CMK (cell line): ENCODE results near the gene EHF.

ENCODE experiments used
- DNase-seq: peaks from one replicate; pipeline ENCODE4 v3.0.0-alpha.2; 2010; ENCODE audit warnings: low read depth

EHF gene

GRCh38 chr11:34625576-34625975 lies 4.7 kb downstream of the EHF start:
- DNase-seq, result no peak

- no peak for DNase-seq
These were observed 5.5 kb downstream of the EHF start for GRCh38 chr11:34626393-34626792.

DNA sequence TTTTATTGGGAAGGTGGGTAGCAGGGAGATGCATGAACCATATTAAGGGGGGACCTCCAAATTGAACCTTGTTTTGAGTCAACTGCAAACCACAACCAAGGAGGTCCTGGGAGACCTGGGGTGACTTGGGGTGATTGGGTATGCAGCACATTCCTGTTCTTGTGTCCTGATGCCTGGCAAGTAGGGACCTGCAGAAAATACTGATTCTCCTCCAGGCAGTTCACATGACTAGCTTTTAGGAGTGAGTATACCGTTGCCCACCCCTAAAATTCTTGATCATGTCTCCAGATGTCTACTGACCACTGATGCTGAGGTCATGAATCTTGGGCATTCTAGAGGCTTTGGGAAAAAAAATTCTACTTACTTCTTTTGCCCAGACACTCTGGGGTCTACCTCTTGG lies 6.3 kb downstream of the EHF start:
- no peak for DNase-seq

GRCh38 chr11:34629711-34630110 lies 8.8 kb downstream of the EHF start:
- no peak for DNase-seq

- DNase-seq, result no peak
These were observed 9.7 kb downstream of the EHF start for GRCh38 chr11:34630544-34630943.

- no peak for DNase-seq
These were observed 10.4 kb downstream of the EHF start for GRCh38 chr11:34631297-34631696.

GRCh38 chr11:34631737-34632104 lies 10.8 kb downstream of the EHF start:
- no peak for DNase-seq

DNA sequence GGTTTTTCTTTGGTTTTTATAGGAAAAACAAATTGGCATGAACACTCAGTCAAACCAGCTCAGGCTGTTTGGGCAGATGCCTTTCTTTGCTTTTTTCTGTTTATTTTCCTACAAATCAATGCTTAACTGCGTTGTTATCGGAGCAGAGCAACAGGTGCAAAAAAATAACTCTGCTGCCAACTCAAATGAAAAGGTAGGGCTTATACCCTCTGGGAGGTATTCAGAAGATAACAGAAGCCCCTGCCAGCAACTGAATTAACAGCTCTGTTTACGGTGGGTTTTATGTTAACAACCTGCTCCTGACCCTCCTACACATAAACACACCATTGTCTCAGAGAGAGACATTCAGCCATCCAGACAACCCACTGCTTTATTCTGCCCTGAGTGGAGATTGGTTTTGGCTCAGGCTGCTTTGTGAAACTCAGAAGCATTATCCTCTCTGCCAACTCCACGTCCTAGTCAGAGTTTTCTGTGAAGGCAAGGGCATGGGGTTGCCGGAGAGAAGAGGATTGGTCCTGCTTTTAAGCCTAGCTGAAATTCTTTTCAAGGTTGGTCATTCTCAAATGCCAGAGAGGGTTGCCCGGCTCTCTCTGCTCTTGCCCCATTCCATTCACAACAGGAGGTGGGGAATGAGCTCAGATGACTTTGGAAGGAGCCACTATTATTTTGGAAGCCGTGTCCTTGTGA lies 11.4 kb downstream of the EHF start:
- DNase-seq, result no peak

GRCh38 chr11:34633640-34633989 lies 12.7 kb downstream of the EHF start:
- no peak for DNase-seq

GRCh38 chr11:34633990-34634693 lies 13.2 kb downstream of the EHF start:
- DNase-seq, result no peak

GRCh38 chr11:34634694-34635062 lies 13.8 kb downstream of the EHF start:
- DNase-seq, result no peak

- no peak for DNase-seq
These were observed 15.2 kb downstream of the EHF start for GRCh38 chr11:34636127-34636526.

GRCh38 chr11:34637303-34637702 lies 16.4 kb downstream of the EHF start:
- no peak for DNase-seq

GRCh38 chr11:34638897-34639296 lies 18.0 kb downstream of the EHF start:
- DNase-seq, result no peak

DNA sequence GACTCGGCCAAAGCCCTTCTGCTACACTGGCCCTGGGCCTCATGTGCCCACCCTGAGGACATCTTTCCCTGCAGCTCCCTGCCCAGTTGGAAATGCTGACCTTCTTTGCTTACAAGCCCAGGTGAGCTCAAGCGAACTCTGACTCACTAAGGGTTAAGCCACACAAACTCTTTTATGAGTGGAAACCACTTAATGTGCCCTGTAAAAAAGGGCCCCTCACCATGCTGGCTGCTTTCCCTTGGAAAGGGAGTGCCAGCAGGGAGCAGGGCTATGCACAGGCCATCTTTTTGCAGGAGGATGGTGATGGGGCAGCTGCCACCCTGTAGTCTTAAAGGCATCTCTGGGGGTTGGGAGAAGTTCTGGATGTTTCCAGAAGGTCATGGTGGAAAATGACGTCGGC lies 18.7 kb downstream of the EHF start:
- DNase-seq, result no peak

- DNase-seq, result no peak
These were observed 19.4 kb downstream of the EHF start for GRCh38 chr11:34640050-34640923.

DNA sequence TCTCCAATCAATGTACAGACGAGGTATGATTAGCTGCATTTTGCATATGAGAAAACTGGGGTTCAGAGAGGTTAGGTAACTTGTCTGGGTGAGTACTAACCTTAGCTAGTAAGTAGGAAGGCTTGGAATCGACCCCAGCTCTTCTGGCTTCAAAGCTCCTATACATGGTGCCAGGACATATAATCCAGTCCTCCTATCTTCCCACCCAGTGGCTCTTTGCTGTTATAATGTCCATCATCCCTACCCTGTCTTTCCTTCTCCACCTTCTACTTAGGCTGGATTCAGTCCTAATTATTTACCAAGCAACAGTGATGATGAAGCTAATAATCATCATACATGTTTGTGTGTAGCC lies 20.0 kb downstream of the EHF start:
- DNase-seq, result no peak

GRCh38 chr11:34641456-34641855 lies 20.6 kb downstream of the EHF start:
- no peak for DNase-seq

GRCh38 chr11:34642001-34642554 lies 21.2 kb downstream of the EHF start:
- DNase-seq, result no peak

- DNase-seq, result no peak
These were observed 22.0 kb downstream of the EHF start for GRCh38 chr11:34642873-34643272.

DNA sequence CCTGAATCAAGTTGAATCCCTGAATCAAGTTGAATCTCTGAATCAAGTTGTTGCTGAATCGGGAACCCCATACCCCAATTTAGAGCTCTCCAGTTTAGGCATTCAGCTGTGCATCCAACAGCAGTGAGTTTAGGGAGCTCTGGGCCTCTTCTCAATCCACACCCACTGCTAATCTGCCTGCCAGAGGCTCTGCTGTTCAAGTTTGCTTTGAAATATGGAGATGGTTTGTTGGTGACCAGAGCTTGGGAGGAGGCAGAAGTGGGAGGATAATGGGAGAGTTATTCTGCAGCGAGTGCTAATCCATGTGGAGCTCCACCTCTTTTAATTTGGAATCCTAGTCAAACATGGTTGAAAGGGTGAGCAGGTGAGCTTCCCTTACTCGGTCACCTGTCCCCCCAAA lies 22.4 kb downstream of the EHF start:
- DNase-seq, result no peak

DNA sequence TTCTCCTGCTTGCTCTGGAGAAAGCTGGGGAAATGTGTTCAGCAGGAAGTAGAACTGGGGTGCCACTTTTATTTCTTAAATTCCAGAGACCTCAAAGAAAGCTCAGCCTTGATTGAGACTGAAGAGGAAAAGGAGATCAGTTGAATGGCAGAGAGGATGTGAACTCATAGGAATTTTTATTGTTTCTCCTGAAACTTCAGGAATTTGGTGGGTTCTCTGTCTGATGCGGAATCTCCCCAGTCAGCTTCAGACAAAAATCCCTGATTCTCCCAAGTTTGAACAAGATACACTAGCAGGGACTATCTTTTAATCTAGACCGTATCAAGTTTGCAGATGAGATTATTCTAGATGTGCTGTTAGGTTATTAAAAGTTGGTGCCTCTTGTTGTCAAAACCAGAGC lies 23.0 kb downstream of the EHF start:
- DNase-seq, result no peak
